HEK293 (cell line): ENCODE data around the gene KLHL11.
A peak's percentile ranks its signal among the peaks of the same experiment; 100 is the strongest.

Source experiments
- AEBP2 ChIP-seq: fragments of 450-650 bp; formaldehyde crosslinking; IDR thresholded peaks from 2 replicates; pipeline ENCODE4 v1.5.1; 2016; ENCODE audit warnings: missing biosample characterization, missing genetic modification characterization, borderline replicate concordance
- ATF2 ChIP-seq: fragments of 450-650 bp; formaldehyde crosslinking; IDR thresholded peaks from 2 replicates; pipeline ENCODE4 v1.5.1; 2016; ENCODE audit warnings: missing biosample characterization, missing genetic modification characterization, low read depth
- BCL6B ChIP-seq: fragments of 450-650 bp; formaldehyde crosslinking; IDR thresholded peaks from 2 replicates; pipeline ENCODE4 v1.5.1; 2017; ENCODE audit warnings: missing biosample characterization, missing genetic modification characterization
- CTCF ChIP-seq: fragments of 450-650 bp; formaldehyde crosslinking; IDR thresholded peaks from 2 replicates; pipeline ENCODE4 v1.5.1; 2016; ENCODE audit warnings: missing biosample characterization, missing genetic modification characterization
- GLIS1 ChIP-seq: fragments of 450-650 bp; formaldehyde crosslinking; IDR thresholded peaks from 2 replicates; pipeline ENCODE4 v1.5.1; 2016; ENCODE audit warnings: missing biosample characterization, missing genetic modification characterization
- KLF9 ChIP-seq: fragments of 450-650 bp; formaldehyde crosslinking; IDR thresholded peaks from 2 replicates; pipeline ENCODE4 v1.5.1; 2016; ENCODE audit warnings: missing biosample characterization, missing genetic modification characterization, low read depth
- MYNN ChIP-seq: fragments of 450-650 bp; formaldehyde crosslinking; IDR thresholded peaks from 2 replicates; pipeline ENCODE4 v1.5.1; 2016; ENCODE audit warnings: missing biosample characterization, missing genetic modification characterization, borderline replicate concordance
- OSR2 ChIP-seq: fragments of 450-650 bp; formaldehyde crosslinking; IDR thresholded peaks from 2 replicates; pipeline ENCODE4 v1.5.1; 2016; ENCODE audit warnings: missing biosample characterization, missing genetic modification characterization
- PATZ1 ChIP-seq: fragments of 450-650 bp; formaldehyde crosslinking; IDR thresholded peaks from 2 replicates; pipeline ENCODE4 v1.5.1; 2016; ENCODE audit warnings: missing biosample characterization, missing genetic modification characterization
- SCRT2 ChIP-seq: fragments of 450-650 bp; formaldehyde crosslinking; IDR thresholded peaks from 2 replicates; pipeline ENCODE4 v1.5.1; 2016; ENCODE audit warnings: missing biosample characterization, missing genetic modification characterization
- SETDB1 ChIP-seq: IDR thresholded peaks from one replicate; pipeline ENCODE4 v1.6.1; 2017; ENCODE audit warnings: mild to moderate bottlenecking, low read length, moderate library complexity, mixed read lengths; ENCODE audit not compliant: insufficient read length
- SP2 ChIP-seq: fragments of 450-650 bp; formaldehyde crosslinking; IDR thresholded peaks from 2 replicates; pipeline ENCODE4 v1.5.1; 2016; ENCODE audit warnings: missing biosample characterization, missing genetic modification characterization
- SP3 ChIP-seq: fragments of 450-650 bp; formaldehyde crosslinking; IDR thresholded peaks from 2 replicates; pipeline ENCODE4 v1.5.1; 2016; ENCODE audit warnings: missing biosample characterization, missing genetic modification characterization
- WT1 ChIP-seq: fragments of 450-650 bp; formaldehyde crosslinking; IDR thresholded peaks from 2 replicates; pipeline ENCODE4 v1.5.1; 2016; ENCODE audit warnings: missing biosample characterization, missing genetic modification characterization
- ZBTB20 ChIP-seq: fragments of 450-650 bp; formaldehyde crosslinking; IDR thresholded peaks from 2 replicates; pipeline ENCODE4 v1.5.1; 2016; ENCODE audit warnings: missing biosample characterization, missing genetic modification characterization
- ZBTB21 ChIP-seq: fragments of 450-650 bp; formaldehyde crosslinking; IDR thresholded peaks from 2 replicates; pipeline ENCODE4 v1.5.1; 2017; ENCODE audit warnings: missing biosample characterization, missing genetic modification characterization
- ZFP37 ChIP-seq: fragments of 450-650 bp; formaldehyde crosslinking; IDR thresholded peaks from 2 replicates; pipeline ENCODE4 v1.5.1; 2016; ENCODE audit warnings: missing biosample characterization, missing genetic modification characterization
- ZFP69B ChIP-seq: fragments of 450-650 bp; formaldehyde crosslinking; IDR thresholded peaks from 2 replicates; pipeline ENCODE4 v1.5.1; 2016; ENCODE audit warnings: missing biosample characterization, missing genetic modification characterization
- ZNF146 ChIP-seq: fragments of 450-650 bp; formaldehyde crosslinking; IDR thresholded peaks from 2 replicates; pipeline ENCODE4 v1.5.1; 2016; ENCODE audit warnings: missing biosample characterization, missing genetic modification characterization
- ZNF19 ChIP-seq: fragments of 450-650 bp; formaldehyde crosslinking; IDR thresholded peaks from 2 replicates; pipeline ENCODE4; 2016; ENCODE audit warnings: missing biosample characterization, missing genetic modification characterization, low read depth
- ZNF23 ChIP-seq: fragments of 450-650 bp; formaldehyde crosslinking; IDR thresholded peaks from 2 replicates; pipeline ENCODE4 v1.5.1; 2016; ENCODE audit warnings: missing biosample characterization, missing genetic modification characterization, borderline replicate concordance
- ZNF266 ChIP-seq: fragments of 450-650 bp; formaldehyde crosslinking; IDR thresholded peaks from 2 replicates; pipeline ENCODE4 v1.5.1; 2016; ENCODE audit warnings: missing biosample characterization, missing genetic modification characterization, low read depth
- ZNF48 ChIP-seq: fragments of 450-650 bp; formaldehyde crosslinking; IDR thresholded peaks from 2 replicates; pipeline ENCODE4 v1.5.1; 2016; ENCODE audit warnings: missing biosample characterization, missing genetic modification characterization
- ZNF555 ChIP-seq: fragments of 450-650 bp; formaldehyde crosslinking; conservative IDR thresholded peaks from 2 replicates; pipeline ENCODE4 v1.5.1; 2017; ENCODE audit warnings: missing biosample characterization, mild to moderate bottlenecking, missing genetic modification characterization, inconsistent platforms
- ZNF621 ChIP-seq: fragments of 450-650 bp; formaldehyde crosslinking; IDR thresholded peaks from 2 replicates; pipeline ENCODE4 v1.5.1; 2017; ENCODE audit warnings: missing biosample characterization, missing genetic modification characterization
- ZNF626 ChIP-seq: fragments of 450-650 bp; sonication (Bioruptor Pico); formaldehyde crosslinking; IDR thresholded peaks from 2 replicates; pipeline ENCODE4 v1.5.1; 2018; ENCODE audit warnings: missing biosample characterization, missing genetic modification characterization, inconsistent platforms
- ZNF629 ChIP-seq: fragments of 450-650 bp; formaldehyde crosslinking; IDR thresholded peaks from 2 replicates; pipeline ENCODE4 v1.5.1; 2017; ENCODE audit warnings: missing biosample characterization, missing genetic modification characterization
- ZNF707 ChIP-seq: fragments of 450-650 bp; formaldehyde crosslinking; IDR thresholded peaks from 2 replicates; pipeline ENCODE4 v1.5.1; 2016; ENCODE audit warnings: missing biosample characterization, missing genetic modification characterization
- ZSCAN18 ChIP-seq: fragments of 450-650 bp; formaldehyde crosslinking; IDR thresholded peaks from 2 replicates; pipeline ENCODE4 v1.5.1; 2016; ENCODE audit warnings: missing biosample characterization, missing genetic modification characterization
- ZSCAN4 ChIP-seq: fragments of 450-650 bp; formaldehyde crosslinking; IDR thresholded peaks from 2 replicates; pipeline ENCODE4 v1.5.1; 2017; ENCODE audit warnings: missing biosample characterization, missing genetic modification characterization

Gene KLHL11

GRCh38 chr17:41835800-41836549 lies 29.2 kb downstream of the KLHL11 start, which contains the start of gene NT5C3B (continued):
- TF ChIP-seq ATF2 (no peak), ZBTB21 (tag by site-specific recombination) (no peak), SP3 (tag by site-specific recombination) (no peak), ZNF621 (tag by site-specific recombination) (no peak), MYNN (tag by site-specific recombination) (no peak), ZNF555 (tag by site-specific recombination) (no peak), ZNF48 (tag by site-specific recombination) (no peak), ZFP37 (tag by site-specific recombination) (no peak), SETDB1 (no peak), CTCF (tag by site-specific recombination) (no peak), ZSCAN4 (tag by site-specific recombination) (no peak), ZBTB20 (tag by site-specific recombination) (peak; percentile 10; the same call in 1 of the 2 replicates), SP2 (tag by site-specific recombination) (peak; percentile 43), ZFP69B (no peak), ZNF626 (tag by site-specific recombination) (no peak), KLF9 (0 out of 2 replicates have a peak, but pooled peaks have one; percentile 33), OSR2 (tag by site-specific recombination) (no peak), SCRT2 (peak; percentile 55), ZNF707 (no peak), AEBP2 (tag by site-specific recombination) (no peak), ZNF629 (tag by site-specific recombination) (no peak), ZNF266 (tag by site-specific recombination) (no peak), ZNF23 (tag by site-specific recombination) (no peak), ZSCAN18 (no peak), BCL6B (tag by site-specific recombination) (no peak), WT1 (tag by site-specific recombination) (no peak), PATZ1 (tag by site-specific recombination) (peak; percentile 55), ZNF19 (tag by site-specific recombination) (no peak), GLIS1 (peak; percentile 58), ZNF146 (tag by site-specific recombination) (no peak)
